GM19467 (cell line): ENCODE measurements around the gene RNF215.

Experiments
- ATAC-seq: cut with Tn5 transposase; IDR thresholded peaks from one replicate; pipeline ENCODE4 v1.9.1; 2021; ENCODE audit warnings: mild to moderate bottlenecking, moderate library complexity; ENCODE audit not compliant: unreplicated experiment

RNF215 gene

GRCh38 chr22:30397656-30398635 is 10.7 kb upstream of the RNF215 start:
- ATAC-seq: no peak

GRCh38 chr22:30396871-30397655 is 9.9 kb upstream of the RNF215 start, which contains the start of gene SEC14L2:
SEC14L2 (plus strand) TSS chr22:30397018; CDS start chr22:30397117, 99 bp downstream.
- ATAC-seq: no peak

GRCh38 chr22:30393885-30394284 is 6.7 kb upstream of the RNF215 start:
- ATAC-seq: no peak

GRCh38 chr22:30393322-30393680 is 6.1 kb upstream of the RNF215 start:
- ATAC-seq: no peak

GRCh38 chr22:30392661-30393321 is 5.6 kb upstream of the RNF215 start:
- no peak for ATAC-seq

- no peak for ATAC-seq
These were observed 3.9 kb upstream of the RNF215 start for GRCh38 chr22:30390974-30391691.

GRCh38 chr22:30386608-30386959 is 627 bp downstream of the RNF215 start:
- no peak for ATAC-seq

GRCh38 chr22:30385942-30386341 is 1.3 kb downstream of the RNF215 start:
- ATAC-seq: no peak

GRCh38 chr22:30383061-30383460 is 4.2 kb downstream of the RNF215 start:
- ATAC-seq: no peak

- ATAC-seq: no peak
These were observed 4.9 kb downstream of the RNF215 start for GRCh38 chr22:30382340-30382739.

- no peak for ATAC-seq
These were observed 5.9 kb downstream of the RNF215 start for GRCh38 chr22:30381264-30381663.

- ATAC-seq: no peak
These were observed 7.2 kb downstream of the RNF215 start for GRCh38 chr22:30380011-30380410.

GRCh38 chr22:30375312-30375849 is 11.8 kb downstream of the RNF215 start:
- ATAC-seq: no peak

GRCh38 chr22:30373331-30374325 is 13.6 kb downstream of the RNF215 start:
- ATAC-seq: no peak

GRCh38 chr22:30372915-30373314 is 14.3 kb downstream of the RNF215 start:
- ATAC-seq: no peak

- ATAC-seq: no peak
These were observed 15.2 kb downstream of the RNF215 start for GRCh38 chr22:30371981-30372380.

- ATAC-seq: no peak
These were observed 15.9 kb downstream of the RNF215 start for GRCh38 chr22:30371321-30371720.

- no peak for ATAC-seq
These were observed 16.5 kb downstream of the RNF215 start for GRCh38 chr22:30370641-30371230.

GRCh38 chr22:30368420-30368819 is 18.8 kb downstream of the RNF215 start:
- no peak for ATAC-seq
